ENCODE results near the gene SRGAP3.
"Not testable (repeated sequence)": the region's sequence is repeated elsewhere in the genome, so short reads cannot be mapped to it uniquely, and the experiment has no call there.

Gene SRGAP3

GRCh38 chr3:9088441-9089353, 160.7 kb downstream of the SRGAP3 start:
- DNase-seq (ENCODE audit: low spot score) (no peak), FAIRE-seq (no peak)

DNA sequence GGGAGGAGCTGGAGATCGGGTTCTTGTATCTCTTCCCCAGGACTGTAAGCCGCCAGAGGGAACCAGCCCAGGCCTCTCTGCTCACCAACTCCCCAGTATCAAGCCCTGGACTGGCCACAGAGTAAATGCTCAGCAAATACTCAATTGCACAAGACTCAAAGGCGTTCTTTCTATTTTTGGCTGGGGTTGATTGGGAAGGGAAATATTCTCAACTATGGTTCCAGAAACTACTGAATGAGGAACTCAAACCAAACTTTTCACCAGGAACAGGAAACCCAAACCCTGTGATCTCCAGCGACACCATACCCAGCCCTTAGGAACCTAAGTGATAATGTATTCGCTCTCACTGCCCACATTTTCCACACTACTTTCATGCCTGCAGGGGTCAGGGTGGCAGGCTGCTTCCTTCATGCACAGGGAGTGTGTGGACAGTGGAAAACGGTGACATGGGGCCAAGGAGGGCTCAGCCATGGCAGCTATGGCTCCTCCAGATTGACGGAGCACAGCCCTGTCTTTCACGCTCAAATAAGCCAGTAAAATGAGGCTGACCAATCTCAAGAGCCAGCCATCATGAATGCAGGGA, 161.5 kb downstream of the SRGAP3 start:
- DNase-seq (ENCODE audit: low spot score) (no peak), FAIRE-seq (no peak)

GRCh38 chr3:9085428-9085827, 164.0 kb downstream of the SRGAP3 start:
- not testable (repeated sequence) for DNase-seq (ENCODE audit: low spot score)

GRCh38 chr3:9081184-9081818, 168.1 kb downstream of the SRGAP3 start:
- FAIRE-seq: no peak
- DNase-seq (ENCODE audit: low spot score): no peak

More at GRCh38 chr3:9085428-9085827, 164.0 kb downstream of the SRGAP3 start:
- FAIRE-seq: not testable (repeated sequence)

- DNase-seq (ENCODE audit: low spot score): no peak
- FAIRE-seq: no peak
These were observed 169.3 kb downstream of the SRGAP3 start for GRCh38 chr3:9080163-9080562.

- FAIRE-seq (no peak), DNase-seq (ENCODE audit: low spot score) (no peak)
These were observed 169.8 kb downstream of the SRGAP3 start for GRCh38 chr3:9079676-9080075.

GRCh38 chr3:9078561-9079240, 170.7 kb downstream of the SRGAP3 start:
- DNase-seq (ENCODE audit: low spot score) (no peak), FAIRE-seq (no peak)

GRCh38 chr3:9077029-9077428, 172.4 kb downstream of the SRGAP3 start:
- DNase-seq (ENCODE audit: low spot score) (no peak), FAIRE-seq (no peak)

GRCh38 chr3:9075762-9076161, 173.7 kb downstream of the SRGAP3 start:
- DNase-seq (ENCODE audit: low spot score): no peak
- FAIRE-seq: no peak

GRCh38 chr3:9074079-9074478, 175.4 kb downstream of the SRGAP3 start:
- DNase-seq (ENCODE audit: low spot score) (no peak), FAIRE-seq (no peak)

DNA sequence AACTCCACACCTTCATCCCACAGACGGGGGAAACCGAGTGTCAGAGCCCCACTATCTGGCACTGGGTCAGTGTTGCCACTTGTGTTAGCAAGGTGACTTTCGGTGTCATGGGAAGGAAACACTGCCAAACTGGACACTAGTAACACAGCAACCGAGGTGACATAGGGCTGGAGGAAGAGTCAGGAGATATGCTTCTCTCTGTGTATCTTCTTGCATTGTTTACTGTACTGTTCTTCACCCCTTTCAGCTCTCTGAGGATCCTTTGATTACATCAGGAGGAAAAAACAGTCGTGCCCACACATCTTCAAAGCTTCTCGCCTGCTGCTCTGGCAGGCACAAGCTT, 176.8 kb downstream of the SRGAP3 start:
- DNase-seq (ENCODE audit: low spot score): no peak
- FAIRE-seq: no peak

DNA sequence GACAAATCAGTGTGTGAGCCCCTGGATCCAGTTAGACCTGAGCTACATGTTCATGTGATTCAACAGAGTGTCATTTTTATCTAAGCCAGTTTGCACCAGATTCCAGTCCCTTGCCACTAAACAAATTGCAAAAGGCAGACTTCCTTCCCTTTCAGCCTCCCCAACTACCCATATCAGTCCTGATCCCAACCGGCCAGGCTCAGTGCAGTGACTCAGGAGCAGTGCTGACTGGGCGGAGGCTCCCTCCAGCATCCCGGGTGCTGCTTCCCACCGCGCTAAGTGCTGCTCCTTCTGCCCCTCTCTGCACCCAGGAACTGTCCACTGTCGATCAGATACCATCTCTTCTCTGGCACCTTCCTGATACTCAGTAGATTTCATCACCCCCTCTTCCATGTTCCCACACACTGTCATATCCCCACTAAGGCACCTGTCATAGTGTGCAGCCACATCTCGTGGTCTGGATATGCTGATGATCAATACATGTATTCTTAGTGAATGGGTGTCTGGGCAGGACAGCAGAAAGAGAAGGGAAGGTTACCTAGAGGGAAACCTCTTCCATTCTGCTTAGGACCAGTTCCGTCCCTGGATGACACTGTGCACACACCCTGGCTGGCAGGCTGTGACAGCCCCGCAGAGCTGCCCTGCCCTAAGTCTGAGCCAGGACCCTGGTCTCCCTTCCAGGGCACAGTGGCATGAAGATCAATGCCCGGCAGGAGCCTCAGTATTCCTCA, 177.3 kb downstream of the SRGAP3 start:
- FAIRE-seq (no peak), DNase-seq (ENCODE audit: low spot score) (no peak)

- FAIRE-seq (no peak), DNase-seq (ENCODE audit: low spot score) (no peak)
These were observed 178.5 kb downstream of the SRGAP3 start for GRCh38 chr3:9070961-9071360.

GRCh38 chr3:9069971-9070370, 179.5 kb downstream of the SRGAP3 start:
- FAIRE-seq (no peak), DNase-seq (ENCODE audit: low spot score) (no peak)

DNA sequence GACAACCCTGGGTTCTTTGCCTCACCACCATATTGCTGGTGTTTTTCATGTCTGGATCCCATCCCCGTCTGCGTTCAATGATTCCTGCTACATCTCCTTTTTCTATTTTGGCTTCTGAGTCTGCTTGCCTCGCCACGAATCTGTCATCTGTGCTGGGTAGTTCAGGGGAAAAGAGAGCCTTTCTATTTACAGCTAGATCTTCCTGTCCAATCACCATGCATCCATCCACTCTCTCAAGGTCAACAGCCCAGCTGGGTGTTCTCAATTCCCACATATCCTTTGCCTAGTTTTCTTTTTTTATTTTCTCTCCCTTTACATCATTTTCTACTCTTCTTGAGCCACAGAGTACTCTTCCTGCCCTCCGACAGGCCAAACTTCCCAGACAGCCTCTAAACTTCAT, 181.4 kb downstream of the SRGAP3 start:
- FAIRE-seq: no peak

DNA sequence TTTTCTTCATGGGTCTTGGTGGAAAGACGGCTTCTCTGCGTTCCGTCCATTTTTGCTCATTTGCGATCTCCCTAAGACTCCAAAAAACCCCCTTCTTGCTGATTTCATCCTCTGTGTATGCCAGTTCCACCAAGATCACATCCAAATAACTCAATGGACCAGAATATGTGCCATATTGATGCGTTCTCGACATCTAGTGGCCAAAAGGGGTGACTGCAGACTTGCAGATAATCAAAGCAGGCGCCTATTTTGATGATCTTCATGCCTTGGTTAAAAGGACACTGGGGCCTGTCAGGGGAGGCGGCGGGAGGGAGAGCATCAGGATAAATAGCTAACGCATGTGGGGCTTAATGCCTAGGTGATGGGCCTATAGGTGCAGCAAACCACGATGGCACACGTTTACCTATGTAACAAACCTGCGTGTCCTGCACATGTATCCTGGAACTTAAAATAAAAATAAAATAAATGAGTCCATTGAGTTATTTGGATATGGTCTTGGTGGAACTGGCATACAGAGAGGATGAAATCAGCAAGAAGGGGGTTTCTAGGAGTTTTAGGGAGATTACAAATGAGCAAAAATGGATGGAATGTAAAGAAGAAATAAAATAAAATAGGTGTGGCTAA, 182.0 kb downstream of the SRGAP3 start:
- peak; percentile 43 for DNase-seq (ENCODE audit: low spot score)

More for the DNA sequence above, 181.4 kb downstream of the SRGAP3 start:
- no peak for DNase-seq (ENCODE audit: low spot score)

GRCh38 chr3:9066775-9067174, 182.7 kb downstream of the SRGAP3 start:
- no peak for FAIRE-seq

More for the DNA sequence above, 182.0 kb downstream of the SRGAP3 start:
- FAIRE-seq: no peak

DNA sequence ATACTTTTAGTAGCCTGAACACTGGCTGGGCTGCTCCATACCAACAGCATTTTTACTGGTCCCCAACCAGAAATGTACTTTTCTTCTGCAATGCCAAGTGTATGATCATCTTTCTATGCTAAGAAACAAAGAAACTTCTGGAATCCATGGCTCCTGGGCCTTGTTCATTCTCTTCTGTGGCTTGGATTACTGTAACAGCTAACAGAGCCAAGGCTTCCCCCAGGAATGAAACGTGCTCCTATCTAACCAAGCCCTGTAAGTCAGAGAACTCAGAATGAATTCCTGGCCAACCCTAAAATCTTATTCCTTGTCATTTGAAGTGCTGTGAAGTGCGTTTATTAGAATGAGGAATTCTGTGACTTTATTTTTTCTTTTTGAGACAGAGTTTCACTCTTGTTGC, 183.3 kb downstream of the SRGAP3 start:
- no peak for DNase-seq (ENCODE audit: low spot score)
- no peak for FAIRE-seq

More at GRCh38 chr3:9066775-9067174, 182.7 kb downstream of the SRGAP3 start:
- no peak for DNase-seq (ENCODE audit: low spot score)

DNA sequence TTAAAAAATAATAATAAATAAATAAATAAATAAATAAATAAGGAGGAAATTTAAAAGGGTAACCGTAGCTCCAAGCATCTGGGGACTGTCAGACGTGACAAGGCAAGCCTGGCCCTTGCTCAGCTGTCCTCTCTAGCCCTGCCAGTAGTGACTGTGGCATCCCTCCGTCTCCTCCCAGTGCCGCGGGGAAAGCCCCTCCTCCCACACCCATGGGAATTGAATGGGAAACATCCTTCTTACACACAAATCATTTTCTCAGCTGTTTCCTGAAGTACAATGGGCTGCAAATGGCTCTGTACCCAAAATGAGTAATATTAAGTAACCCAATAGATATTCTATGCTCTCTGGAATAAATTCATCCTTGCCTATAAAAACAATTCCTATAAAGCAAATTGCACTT, 184.6 kb downstream of the SRGAP3 start:
- FAIRE-seq: no peak
- DNase-seq (ENCODE audit: low spot score): no peak

GRCh38 chr3:9064251-9064650, 185.2 kb downstream of the SRGAP3 start:
- no peak for FAIRE-seq
- DNase-seq (ENCODE audit: low spot score): no peak

DNA sequence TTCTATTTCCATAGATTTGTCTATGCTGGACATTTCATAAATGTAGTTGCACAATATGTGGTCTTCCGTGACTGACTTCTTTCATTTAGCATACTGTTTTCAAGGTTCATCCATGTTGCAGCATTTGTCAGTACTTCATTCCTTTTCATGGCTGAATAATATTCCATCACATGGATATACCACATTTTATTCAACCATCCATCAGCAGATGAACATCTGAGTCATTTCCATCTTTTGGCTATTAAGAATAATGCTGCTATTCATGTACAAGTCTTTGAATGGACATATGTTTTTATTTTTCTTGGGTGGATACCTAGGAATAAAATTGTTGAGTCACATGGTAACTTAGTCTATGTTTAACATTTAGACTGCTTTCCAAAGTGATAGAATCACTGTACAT, 186.9 kb downstream of the SRGAP3 start:
- FAIRE-seq (no peak), DNase-seq (ENCODE audit: low spot score) (no peak)
